Stimulated activated naive CD4-positive, alpha-beta T cell (primary cell): ENCODE results near the gene CPA3.

Experiments
- DNase-seq, 6 experiments: peaks; one replicate each; lab custom pipeline; 2025; lab: John Stamatoyannopoulos, UW

CPA3 gene

DNA sequence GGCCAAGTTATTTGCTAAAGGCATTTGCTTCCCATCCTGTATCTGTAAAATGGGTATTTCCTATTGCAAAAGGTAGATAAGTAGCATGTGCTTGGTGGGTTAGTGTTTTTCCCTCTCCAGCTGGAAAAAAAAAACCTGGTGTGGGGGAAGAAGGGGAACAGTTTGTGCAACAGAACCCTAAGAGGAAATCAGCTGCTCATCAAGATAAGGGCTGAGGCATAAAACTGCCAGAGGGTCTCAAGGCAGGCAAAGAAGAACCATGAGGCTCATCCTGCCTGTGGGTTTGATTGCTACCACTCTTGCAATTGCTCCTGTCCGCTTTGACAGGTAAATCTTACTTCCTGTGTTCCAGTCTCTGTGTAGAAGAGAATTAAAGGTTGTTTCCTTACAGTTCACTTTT is at the start of gene CPA3:
Gene CPA3 (plus strand): TSS at position 248 of the 400 bp plus-strand sequence. CDS start 12 bp downstream, at position 260.
- no peak for DNase-seq

- no peak for DNase-seq
These were observed 49.6 kb upstream of the CPA3 start for GRCh38 chr3:148815316-148816110.

- DNase-seq: no peak
These were observed 48.7 kb upstream of the CPA3 start for GRCh38 chr3:148816427-148816826.

DNA sequence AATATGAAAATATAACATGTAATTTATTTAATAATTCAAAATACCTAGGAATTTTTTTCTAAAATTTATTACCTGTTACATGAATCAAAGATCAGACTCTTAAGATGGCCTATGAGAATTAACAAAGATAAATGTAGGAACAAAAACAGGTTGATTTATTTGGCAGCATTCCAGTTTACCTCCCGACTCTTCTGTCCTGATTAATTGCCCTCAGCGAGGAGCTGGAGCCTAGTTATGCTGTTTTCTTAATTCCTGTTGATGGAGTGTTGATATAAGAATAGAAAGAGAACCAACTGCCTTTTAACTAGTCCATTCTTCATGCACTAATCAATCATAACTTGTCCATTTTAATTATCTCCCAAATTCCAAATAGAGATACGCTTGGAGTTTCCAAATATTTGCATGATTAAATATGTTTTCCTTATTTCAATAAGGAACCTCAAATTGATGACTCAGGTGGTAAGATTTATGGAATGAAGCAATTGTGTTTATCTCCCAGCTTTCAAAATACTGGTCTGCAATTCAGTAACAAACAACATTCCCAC is 48.0 kb upstream of the CPA3 start:
- DNase-seq: no peak

- DNase-seq: no peak
These were observed 44.5 kb upstream of the CPA3 start for GRCh38 chr3:148820361-148821245.

DNA sequence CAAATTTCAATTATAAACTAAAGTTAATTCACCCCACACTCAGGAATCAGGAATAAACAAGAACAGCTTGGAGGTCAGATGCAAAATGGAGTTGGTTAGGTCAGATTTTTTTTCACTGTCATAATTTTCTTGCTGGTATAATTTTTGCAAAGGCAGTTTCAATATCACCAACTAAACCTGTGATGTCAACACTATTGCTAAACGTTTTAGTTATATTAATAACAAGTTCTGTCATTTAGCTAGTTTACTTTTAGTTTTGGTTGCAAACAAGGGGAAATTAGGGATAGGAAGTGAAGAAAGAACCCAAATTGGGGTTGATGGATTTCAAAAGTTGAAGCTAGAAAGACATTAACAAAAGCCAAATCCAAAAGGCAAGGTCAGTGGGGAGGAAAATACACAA is 42.1 kb upstream of the CPA3 start:
- no peak for DNase-seq

DNA sequence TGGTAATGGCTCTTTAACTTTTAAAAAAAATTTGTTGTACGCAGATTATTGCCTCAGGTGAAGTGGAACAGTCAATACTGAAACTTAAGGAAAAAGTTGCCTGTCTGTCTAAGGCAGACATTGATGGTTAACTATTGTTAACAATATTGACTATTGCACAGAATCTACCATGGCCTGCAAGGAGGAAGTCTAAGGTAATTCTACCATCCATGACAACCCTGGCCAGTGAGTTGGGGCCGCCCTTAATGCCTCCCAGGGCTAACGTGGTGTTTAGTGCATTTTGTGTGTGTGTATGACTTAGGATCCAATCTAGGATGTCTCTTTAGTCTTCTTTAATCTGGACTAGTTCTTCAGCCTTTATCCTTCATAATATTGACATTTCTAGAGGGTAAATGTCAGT is 39.6 kb upstream of the CPA3 start:
- no peak for DNase-seq

DNA sequence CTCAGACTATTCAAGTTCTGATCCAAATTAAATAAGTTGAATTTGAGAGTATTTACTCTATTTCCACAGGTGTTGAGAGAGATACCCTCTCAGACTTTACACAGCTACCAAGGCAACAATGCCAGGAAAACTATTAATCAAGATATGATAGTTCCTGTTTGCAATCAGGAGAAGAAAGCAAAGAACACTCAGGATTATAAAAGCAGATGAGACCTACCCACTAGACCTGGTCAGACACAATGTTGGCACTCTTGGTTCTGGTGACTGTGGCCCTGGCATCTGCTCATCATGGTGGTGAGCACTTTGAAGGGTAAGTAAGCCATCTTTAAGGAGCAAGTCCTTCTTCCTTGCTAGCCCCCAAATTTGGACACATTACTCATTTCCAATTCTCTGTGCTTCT is 37.5 kb upstream of the CPA3 start, which contains the start of gene CPB1:
Gene CPB1 (plus strand): TSS at position 227 of the 400 bp plus-strand sequence. CDS start 13 bp downstream, at position 240.
- no peak for DNase-seq

GRCh38 chr3:148828136-148828690 is 36.9 kb upstream of the CPA3 start:
- no peak for DNase-seq

DNA sequence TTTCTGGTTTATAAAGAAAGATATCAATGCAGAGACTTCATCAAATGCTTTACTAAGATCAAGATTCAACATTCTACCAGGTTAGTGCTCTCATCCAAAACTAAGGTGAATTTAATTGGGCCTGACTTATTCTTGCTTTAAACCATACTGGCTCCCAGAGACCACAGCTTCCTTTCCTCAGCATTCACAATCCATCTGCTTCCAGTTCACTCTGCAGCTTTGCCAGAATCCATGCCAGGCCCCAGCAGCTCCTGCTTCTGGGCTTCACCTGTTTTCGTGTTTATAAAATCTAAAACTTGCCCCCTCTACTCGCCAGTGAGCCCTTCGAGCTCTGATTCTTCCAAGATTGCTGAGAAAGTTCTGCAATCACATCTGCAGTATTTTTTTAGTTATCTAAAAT is 35.2 kb upstream of the CPA3 start:
- DNase-seq: no peak

DNA sequence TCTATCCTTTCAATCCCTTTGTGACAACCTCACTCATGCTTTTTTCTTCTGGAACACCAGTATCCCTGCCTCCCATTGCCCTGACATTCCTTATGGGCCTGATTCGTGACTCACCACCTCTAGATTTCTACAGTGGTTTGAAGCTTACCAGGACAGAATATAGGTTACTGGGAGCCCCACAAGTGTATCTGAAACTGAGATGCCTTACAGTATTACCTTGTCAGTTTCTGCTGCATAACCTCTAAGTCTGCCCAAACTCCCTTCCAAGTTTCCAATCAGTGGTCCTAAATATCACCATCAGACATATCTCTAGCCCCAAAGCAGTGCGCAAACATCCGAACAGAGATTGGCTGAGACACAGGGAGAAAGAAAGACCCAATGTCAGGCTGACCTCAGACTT is 31.9 kb upstream of the CPA3 start:
- no peak for DNase-seq

- DNase-seq: no peak
These were observed 25.3 kb upstream of the CPA3 start for GRCh38 chr3:148839805-148840204.

- no peak for DNase-seq
These were observed 24.6 kb upstream of the CPA3 start for GRCh38 chr3:148840451-148840850.

- DNase-seq: no peak
These were observed 19.2 kb upstream of the CPA3 start for GRCh38 chr3:148845756-148846395.

- DNase-seq: no peak
These were observed 17.7 kb upstream of the CPA3 start for GRCh38 chr3:148847351-148847750.

DNA sequence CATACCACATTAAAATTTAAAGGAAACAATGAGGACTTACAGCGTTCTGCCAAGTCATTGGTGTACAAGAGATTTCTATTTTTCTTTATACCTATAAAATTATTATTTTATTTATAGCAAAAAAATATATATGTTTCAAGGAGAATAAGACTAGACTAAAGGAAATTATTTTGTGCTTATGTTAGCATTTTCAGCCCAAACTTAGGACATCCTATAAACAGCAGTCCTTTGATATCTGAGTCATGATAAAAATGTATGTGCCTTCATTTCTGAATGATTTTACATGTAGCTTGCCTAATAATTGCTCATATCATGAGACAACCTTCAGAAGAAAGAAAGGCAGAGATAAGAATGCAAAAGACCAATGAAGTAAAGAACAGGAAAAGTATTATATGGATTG is 16.7 kb upstream of the CPA3 start:
- DNase-seq: no peak

DNA sequence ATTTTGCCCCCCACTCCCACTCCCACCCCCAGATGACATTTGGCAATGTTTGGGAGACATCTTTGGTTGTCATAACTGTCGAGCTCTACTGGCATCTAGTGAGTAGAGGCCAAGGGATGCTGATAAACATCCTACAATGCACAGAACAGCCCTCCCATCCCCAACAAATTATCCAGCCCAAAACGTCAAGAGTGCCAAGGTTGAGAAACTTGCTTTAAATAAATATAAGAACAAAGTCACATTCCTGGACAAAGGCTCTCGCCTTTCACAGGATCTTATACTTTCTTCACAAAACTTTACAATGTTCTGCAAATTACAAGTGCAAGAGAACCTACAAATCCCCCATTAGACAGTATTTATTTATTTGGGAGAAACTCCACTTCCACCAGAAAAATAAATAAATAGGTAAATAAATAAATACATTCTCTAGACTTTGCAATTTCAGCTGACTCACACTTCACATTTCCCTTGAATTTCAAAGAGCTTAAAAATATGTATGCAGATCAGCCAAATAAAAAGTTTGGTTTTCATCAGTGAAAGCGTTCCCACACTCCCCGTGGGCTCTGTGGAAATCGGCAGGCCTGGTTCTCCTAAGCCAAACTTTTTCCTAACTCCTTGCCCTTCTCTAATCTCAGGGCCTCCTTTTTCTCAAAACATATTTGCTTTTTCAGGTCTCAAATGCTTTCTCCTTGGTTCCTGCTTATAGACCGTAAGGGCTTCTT is 12.7 kb upstream of the CPA3 start:
- no peak for DNase-seq

GRCh38 chr3:148853076-148853475 is 12.0 kb upstream of the CPA3 start:
- DNase-seq: no peak

DNA sequence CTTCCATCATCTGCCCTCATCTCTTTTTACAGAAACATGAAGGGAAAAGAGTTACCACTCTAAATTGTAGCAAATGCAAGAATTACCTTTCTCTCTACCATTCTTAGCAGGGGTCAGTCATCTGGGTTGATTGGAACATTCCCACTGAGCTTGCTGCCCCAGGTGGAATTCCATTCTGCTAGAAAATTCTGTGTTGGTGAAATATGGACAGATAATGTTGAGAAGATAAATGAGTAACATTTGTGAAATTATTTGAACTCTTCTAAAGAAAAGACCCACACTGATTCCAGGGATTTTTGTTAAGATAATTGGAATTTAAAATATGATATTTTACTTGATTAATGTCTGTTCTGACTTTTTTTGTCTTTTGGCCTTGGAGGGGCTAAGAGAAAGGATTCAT is 11.0 kb upstream of the CPA3 start:
- no peak for DNase-seq

GRCh38 chr3:148856384-148856783 is 8.7 kb upstream of the CPA3 start:
- DNase-seq: no peak

GRCh38 chr3:148857316-148857715 is 7.8 kb upstream of the CPA3 start:
- DNase-seq: no peak
